Panc1 (cell line): ENCODE measurements around the gene SDC4. TPM values are rescaled to one million over a fixed set of nuclear protein-coding genes. Genes with fewer than 3 reads are reported as not detected.

Experiments
- ATAC-seq: fragments of 200-7000 bp; cut with Tn5 transposase; 2 replicates; pipeline ENCODE4 v1.9.1; 2020; ENCODE audit warnings: mild to moderate bottlenecking, moderate library complexity
- BruUV-seq: library from RNA; stranded (reverse); fragments of 400-500 nt; replicated peaks from 2 replicates; lab custom pipeline; 2021; lab: Mats Ljungman, UMichigan
- CTCF ChIA-PET: fragments of 300-600 bp; sonication (Branson Sonifier 250); formaldehyde crosslinking; loops from one replicate; lab custom pipeline; 2022; ENCODE audit warnings: antibody characterized with exemption; lab: Charles Lee
- POLR2A ChIA-PET: fragments of 300-600 bp; sonication (Branson Sonifier 250); formaldehyde crosslinking; loops from one replicate; lab custom pipeline; 2022; ENCODE audit warnings: antibody characterized with exemption; lab: Charles Lee
- DNase-seq: peaks from one replicate; pipeline ENCODE4 v3.0.0-alpha.2; 2010; ENCODE audit warnings: low read depth, low spot score
- H3K27ac ChIP-seq: 2 replicates; pipeline ENCODE4 v1.5.1; 2011; ENCODE audit warnings: mild to moderate bottlenecking, low read length, inconsistent platforms
- H3K27me3 ChIP-seq: fragments of 200-500 bp; sonication (Bioruptor generic); 2 replicates; pipeline ENCODE4 v1.6.0; 2014; ENCODE audit warnings: low read length, inconsistent platforms; ENCODE audit not compliant: control insufficient read depth, insufficient read depth
- H3K36me3 ChIP-seq: fragments of 200-500 bp; sonication (Bioruptor generic); 2 replicates; pipeline ENCODE4 v1.5.1; 2014; ENCODE audit warnings: inconsistent platforms, mild to moderate bottlenecking, low read length, moderate library complexity; ENCODE audit not compliant: control insufficient read depth, insufficient read depth
- H3K4me1 ChIP-seq: 2 replicates; pipeline ENCODE4 v1.5.1; 2011; ENCODE audit warnings: inconsistent platforms, mild to moderate bottlenecking, low read length, moderate library complexity; ENCODE audit not compliant: control insufficient read depth, insufficient read depth
- H3K4me3 ChIP-seq, 2 experiments: 2 replicates each; pipeline ENCODE4 v1.5.1; 2011 to 2012; ENCODE audit warnings: low read depth in 2 of 2, low read length in 2 of 2, mild to moderate bottlenecking in 2 of 2, inconsistent platforms in 1 of 2, moderate library complexity in 1 of 2
- H3K9me3 ChIP-seq: fragments of 200-500 bp; sonication (Bioruptor generic); 2 replicates; pipeline ENCODE4 v1.5.1; 2014; ENCODE audit warnings: low read depth, mild to moderate bottlenecking, inconsistent platforms, low read length, moderate library complexity; ENCODE audit not compliant: control insufficient read depth, insufficient read depth
- CTCF ChIP-seq: fragments of 450-650 bp; IDR thresholded peaks from 2 replicates; pipeline ENCODE4 v1.5.1; 2017; ENCODE audit warnings: mild to moderate bottlenecking
- POLR2AphosphoS5 ChIP-seq: IDR thresholded peaks from 2 replicates; pipeline ENCODE4 v1.6.1; 2012; ENCODE audit warnings: mild to moderate bottlenecking, low read depth, low read length, moderate library complexity
- REST ChIP-seq, 2 experiments: IDR thresholded peaks; 2 replicates each; pipeline ENCODE4 v1.6.1; 2011 to 2012; ENCODE audit warnings: low read depth in 2 of 2, control low read depth in 1 of 2, low read length in 1 of 2, mild to moderate bottlenecking in 1 of 2, moderate library complexity in 1 of 2; ENCODE audit not compliant: insufficient read depth in 1 of 2
- SIN3A ChIP-seq: IDR thresholded peaks from 2 replicates; pipeline ENCODE4 v1.6.1; 2012; ENCODE audit warnings: low read depth, mild to moderate bottlenecking, low read length, moderate library complexity, borderline replicate concordance; ENCODE audit not compliant: insufficient read depth
- TCF7L2 ChIP-seq: IDR thresholded peaks from 2 replicates; pipeline ENCODE4 v1.6.1; 2011; ENCODE audit warnings: mild to moderate bottlenecking, low read depth, low read length, inconsistent platforms
- in situ Hi-C: cut with HindIII; loops from 2 replicates; pipeline ENCODE4 v1.10.0; 2016; ENCODE audit warnings: low sequenced_read_pairs, low pct_unique_long_range_greater_than_20kb
- intact Hi-C: fragments of 100-400 bp; cut with micrococcal nuclease; formaldehyde crosslinking; loops from one replicate; pipeline ENCODE4 v1.10.0; 2022; ENCODE audit not compliant: unreplicated experiment
- total RNA-seq: library from RNA; stranded (reverse); gene quantifications from one replicate; pipeline ENCODE4 v1.2.1, GENCODE V29; 2021; ENCODE audit not compliant: unreplicated experiment

Gene SDC4
- total RNA-seq, 1 experiment from 2014 or later: 93.3 TPM

GRCh38 chr20:45315672-45316071 is 32.6 kb downstream of the SDC4 start:
- no peak for DNase-seq
- Histone ChIP-seq H3K4me1 (peaks cover 8% of the 10 kb centered on the region), H3K36me3 (no peaks in the 10 kb centered on the region), H3K27me3 (no peaks in the 10 kb centered on the region), H3K27ac (no peak overlapping the region), H3K9me3 (no peaks in the 10 kb centered on the region), H3K4me3 (no peak overlapping the region)
- no peak for ATAC-seq
- intact Hi-C loops: no loop called here
- in situ Hi-C loops: no loop called here
- BruUV-seq: no TSS peak
- ChIA-PET CTCF (no interaction called here), POLR2A (no interaction called here)
- TF ChIP-seq REST (IDR thresholded peaks at IDR 0.05; ENCODE audit: insufficient read depth in 1 of 2, low read depth in 2 of 2, low read length in 1 of 2): no peak
- TF ChIP-seq SIN3A: no peak
- no peak for TF ChIP-seq TCF7L2
- no peak for TF ChIP-seq POLR2AphosphoS5
- no peak for TF ChIP-seq CTCF

GRCh38 chr20:45313943-45314342 is 34.3 kb downstream of the SDC4 start:
- ChIA-PET POLR2A (no interaction called here), CTCF (interaction anchor here (0.9 kb wide), 1 partner anchor 27 kb away, joined by 3 read pairs; no protein-coding TSS in a partner anchor)
- BruUV-seq: no TSS peak
- in situ Hi-C loops (no loop called here), intact Hi-C loops (no loop called here)
- peaks cover 8% of the 10 kb centered on the region; the same call in 1 of the 2 replicates for H3K4me1 ChIP-seq
- H3K36me3 ChIP-seq: no peaks in the 10 kb centered on the region
- no peak for ATAC-seq
- no peak overlapping the region for H3K4me3 ChIP-seq
- TF ChIP-seq REST (IDR thresholded peaks at IDR 0.05; ENCODE audit: insufficient read depth in 1 of 2, low read depth in 2 of 2, low read length in 1 of 2) (no peak), SIN3A (no peak), CTCF (no peak), TCF7L2 (no peak), POLR2AphosphoS5 (no peak)
- no peak overlapping the region for H3K27ac ChIP-seq
- no peaks in the 10 kb centered on the region for H3K27me3 ChIP-seq
- no peaks in the 10 kb centered on the region for H3K9me3 ChIP-seq
- DNase-seq: no peak
